Measurements from ENCODE around the gene GOLGA6L9.
"Not testable (repeated sequence)": the region's sequence is repeated elsewhere in the genome, so short reads cannot be mapped to it uniquely, and the experiment has no call there.

The GOLGA6L9 gene

GRCh38 chr15:82472269-82472982 is 42.8 kb downstream of the GOLGA6L9 start:
- not testable (repeated sequence) for DNase-seq

DNA sequence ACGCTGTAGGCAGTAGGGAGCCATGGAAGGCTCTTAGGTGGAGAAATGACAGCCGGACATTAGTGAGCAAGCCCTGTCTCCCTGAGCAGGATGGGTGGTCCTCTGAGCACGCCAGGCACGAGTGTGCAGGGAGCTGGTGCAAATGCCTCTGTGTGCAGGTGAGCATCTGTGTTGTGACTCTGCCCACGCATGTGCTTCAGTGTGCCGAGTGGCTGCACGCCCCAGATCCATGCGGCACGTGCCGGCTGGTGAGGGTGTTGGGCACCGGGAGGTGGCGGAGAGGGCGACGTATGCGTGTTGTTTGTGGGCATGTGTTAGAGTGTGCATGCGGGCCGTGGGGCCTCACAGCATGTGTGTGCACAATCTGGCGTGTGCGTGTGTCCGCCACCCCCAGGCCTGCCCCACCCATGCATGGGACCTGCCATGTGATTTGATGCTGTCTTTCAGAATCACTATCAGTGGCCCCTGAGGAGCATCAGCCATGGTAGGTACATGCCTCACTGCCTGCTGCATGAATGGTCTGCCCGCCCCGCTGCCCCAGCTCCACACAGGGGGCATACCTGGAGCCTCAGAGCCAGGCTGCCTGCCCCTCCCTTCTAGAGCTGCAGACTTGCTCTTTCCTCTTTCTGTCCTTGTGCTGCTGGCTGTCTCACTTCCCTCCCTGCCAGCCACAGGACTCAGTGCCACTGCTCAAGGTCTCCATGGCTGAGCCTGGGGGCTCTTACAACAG is 45.1 kb downstream of the GOLGA6L9 start:
- not testable (repeated sequence) for DNase-seq

GRCh38 chr15:82475345-82475967 is 45.8 kb downstream of the GOLGA6L9 start:
- DNase-seq, result not testable (repeated sequence)

DNA sequence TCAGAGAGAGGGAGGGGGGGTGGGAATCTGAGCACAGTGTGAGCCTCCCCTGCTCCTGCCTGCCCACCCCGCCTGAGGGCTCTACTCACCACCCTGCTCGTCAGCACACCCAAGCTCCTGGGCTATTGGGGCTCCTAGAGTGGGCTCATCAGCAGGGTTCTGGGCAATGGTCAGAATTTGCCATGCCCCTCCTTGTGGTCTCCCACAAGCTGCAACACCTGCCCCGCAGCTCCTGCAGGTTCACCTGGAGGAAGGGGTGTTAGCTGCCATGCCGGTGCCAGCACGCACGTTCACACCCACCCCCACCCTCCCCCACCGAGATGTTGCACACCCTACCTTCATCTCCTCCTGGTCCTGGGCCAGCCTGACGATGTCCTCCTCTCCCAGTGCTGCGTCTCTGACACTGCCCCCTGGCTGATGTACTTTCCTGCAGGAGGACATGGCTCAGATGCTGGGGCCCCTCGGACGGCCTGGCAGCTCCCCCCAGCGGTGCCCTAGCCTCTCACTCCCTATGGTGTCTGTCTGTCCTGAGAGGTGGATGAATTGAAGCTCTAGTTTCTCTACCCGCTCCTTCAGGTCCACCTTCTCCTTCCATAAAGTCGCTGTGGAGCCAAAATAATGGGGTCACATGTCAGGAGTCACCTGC is 47.2 kb downstream of the GOLGA6L9 start:
- DNase-seq, result not testable (repeated sequence)

GRCh38 chr15:82477343-82478057 is 47.9 kb downstream of the GOLGA6L9 start:
- not testable (repeated sequence) for DNase-seq
